KG1 (cell line): Measurements from ENCODE around the gene CCDC85C.

Source experiments
- DNase-seq: peaks from one replicate; lab custom pipeline; 2025; lab: John Stamatoyannopoulos, UW

Gene CCDC85C

DNA sequence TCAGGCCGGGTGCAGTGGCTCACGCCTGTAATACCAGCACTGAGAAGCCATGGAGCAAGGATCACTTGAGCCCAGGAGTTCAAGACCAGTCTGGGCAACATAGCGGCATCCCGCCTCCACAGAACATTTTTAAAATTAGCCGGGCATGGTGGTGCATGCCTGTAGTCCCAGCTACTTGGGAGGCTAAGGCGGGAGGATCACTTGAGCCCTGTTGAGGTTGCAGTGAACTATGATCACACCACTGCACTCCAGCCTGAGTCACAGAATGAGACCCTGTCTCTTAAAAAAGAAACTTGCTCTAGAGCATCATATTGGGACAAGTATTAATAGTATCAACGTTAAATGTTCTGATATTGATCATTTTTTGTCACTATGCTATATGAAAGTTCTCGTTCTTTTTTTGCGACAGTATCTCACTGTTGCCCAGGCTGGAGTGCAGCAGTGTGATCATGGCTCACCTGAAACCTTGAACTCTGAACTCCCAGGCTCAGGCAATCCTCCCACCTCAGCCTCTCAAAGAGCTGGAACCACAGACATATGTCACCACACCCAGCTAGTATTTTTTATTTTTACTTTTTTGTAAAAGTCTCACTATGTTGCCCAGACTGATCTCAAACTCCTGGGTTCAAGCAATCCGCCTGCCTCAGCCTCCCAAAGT, 47.7 kb downstream of the CCDC85C start:
- DNase-seq, result no peak

DNA sequence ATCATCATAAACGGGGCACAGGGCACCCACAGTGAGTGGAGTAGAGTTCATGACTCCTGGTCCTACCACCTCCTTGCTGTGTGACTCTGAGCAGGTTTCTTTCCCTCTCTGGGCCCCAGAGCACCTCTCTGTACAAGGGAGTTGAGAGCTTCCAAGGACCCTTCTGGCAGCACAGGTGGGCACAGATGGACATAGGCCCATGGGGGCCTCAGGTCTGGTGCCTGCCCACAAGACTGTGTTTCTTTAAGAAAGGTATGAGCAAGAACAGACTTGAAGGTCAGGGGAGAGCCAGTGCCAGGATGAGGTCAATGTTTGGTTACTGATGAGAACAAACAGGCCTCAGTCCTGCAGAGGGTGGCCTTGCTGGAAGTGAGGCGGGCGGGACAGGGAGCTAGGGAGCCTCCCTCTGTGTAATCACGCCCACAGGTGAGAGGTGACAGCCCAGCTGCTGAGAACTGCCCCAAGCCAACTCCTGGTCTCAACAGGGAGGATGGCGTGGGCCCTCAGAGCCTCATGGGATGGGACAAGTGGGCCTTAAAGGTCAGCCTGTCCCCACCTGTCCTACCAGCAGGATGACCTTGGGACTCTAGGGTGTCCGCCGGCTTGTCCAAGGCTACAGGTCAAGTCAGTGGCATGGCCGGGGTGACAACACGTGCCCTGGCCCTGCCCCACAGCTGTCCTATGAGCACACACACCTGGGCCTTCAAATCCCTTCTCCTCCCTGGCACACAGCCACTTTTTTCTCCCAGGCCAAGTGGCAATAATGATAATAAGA, 49.1 kb downstream of the CCDC85C start:
- DNase-seq, result no peak

DNA sequence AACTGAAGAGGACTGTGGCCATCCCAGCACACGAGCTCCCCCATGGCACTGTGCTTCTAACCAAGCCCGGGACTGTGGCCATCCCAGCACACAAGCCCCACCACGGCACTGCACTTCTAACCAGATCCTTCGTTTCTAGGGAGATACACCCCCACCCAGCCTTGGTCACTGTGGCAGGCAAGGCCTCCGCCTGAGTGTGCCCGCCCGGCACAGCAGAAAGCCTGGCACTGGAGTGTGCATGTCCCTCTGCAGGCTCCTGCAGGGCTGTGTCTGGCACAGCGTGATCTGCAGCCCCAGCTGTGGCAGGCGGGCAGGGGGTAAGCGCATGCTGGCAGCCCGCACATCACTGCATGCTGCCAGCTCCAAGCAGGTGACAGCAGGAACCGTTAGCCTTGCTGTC, 49.8 kb downstream of the CCDC85C start:
- no peak for DNase-seq

DNA sequence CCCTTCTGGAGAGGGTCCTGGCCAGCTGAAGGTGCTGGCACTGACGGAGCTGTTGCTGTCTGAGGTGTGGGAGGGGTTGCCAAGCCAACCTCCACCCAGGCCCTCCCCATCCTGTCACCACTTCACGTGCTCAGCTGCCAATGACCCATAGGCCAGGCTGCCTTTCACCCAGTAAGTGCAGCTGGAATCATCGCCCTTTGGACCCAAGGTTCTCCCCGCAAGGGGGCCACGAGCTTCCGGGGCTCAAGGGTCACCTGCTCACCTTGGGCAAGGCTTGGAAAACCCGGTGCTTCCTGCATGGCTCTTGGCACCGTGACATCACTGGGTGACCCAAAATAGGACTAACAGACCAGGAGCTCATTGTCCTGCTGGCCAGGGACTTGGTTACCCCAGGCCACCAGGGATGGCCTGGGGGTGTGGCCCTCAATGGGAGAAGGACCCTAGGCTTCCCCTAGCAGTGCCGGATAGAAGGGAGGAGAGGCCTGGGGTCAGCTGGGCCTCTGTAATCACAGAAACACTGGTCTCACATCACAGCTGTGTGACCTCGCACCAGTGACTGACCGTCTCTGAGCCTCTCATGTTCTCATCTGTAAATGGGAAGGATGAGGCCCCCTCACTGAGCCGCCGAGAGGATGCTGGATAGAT, 51.3 kb downstream of the CCDC85C start:
- DNase-seq, result no peak

DNA sequence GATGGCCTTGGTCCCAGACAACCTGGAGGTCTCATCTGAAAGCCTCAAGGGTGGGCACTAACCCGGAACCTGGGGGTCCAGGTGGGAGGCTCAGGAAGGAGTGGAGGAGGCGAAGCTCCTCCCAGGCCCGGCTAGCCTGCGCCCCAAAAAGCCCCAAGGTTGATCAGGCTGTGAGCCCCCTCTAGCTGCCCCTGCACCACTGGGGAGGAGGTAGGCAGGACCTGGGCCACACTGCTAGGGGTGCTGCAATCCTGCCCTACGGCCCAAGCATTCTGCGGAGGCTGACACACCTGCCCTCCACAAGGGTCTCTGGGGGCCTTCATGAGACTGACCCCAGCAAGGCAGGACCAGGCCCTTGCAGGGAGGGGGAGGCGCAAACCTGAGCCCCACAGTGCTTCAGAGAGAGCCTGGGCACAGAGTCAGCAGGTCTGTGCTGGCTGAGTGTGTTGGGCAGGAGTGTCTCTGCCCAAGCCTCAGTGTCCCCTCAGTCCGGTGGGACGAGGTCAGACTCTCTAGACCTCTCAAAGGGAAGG, 51.9 kb downstream of the CCDC85C start:
- DNase-seq, result no peak

DNA sequence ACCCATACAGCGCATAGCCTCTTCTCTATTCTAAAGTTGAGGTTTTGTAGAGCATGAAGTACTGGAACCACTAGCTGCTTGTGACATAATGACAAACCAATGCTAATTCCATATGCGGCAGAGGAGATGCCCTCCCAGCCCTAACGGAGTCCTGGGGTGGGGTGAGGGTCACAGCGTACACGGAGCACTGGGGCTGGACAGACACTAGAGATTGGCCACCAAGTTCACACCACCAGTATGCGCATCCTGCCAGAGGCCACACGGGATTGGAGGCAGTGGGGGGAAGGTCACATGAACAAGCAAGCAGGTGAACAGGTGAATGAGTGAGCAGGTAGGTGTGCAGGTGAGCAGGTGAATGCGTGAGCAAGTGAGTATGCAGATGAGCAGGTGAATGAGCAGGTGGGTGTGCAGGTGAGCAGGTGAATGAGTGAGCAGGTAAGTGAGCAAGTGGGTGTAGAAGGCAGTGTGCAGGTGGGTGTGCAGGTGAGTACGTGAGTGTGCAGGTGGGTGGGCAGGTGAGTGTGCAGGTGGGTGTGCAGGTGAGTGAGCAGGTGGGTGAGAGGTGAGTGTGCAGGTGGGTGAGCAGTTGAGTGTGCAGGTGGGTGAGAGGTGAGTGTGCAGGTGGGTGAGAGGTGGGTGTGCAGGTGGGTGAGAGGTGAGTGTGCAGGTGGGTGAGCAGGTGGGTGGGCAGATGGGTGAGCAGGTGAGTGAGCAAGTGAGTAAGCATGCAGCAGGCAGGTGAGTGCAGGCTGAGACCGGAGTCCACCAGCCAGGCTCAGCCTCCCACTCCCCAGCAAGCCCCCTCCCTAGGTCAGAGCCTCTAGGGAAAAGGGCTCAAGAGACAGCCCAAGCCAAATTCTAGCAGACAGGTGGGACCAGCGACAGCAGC, 52.7 kb downstream of the CCDC85C start:
- no peak for DNase-seq

DNA sequence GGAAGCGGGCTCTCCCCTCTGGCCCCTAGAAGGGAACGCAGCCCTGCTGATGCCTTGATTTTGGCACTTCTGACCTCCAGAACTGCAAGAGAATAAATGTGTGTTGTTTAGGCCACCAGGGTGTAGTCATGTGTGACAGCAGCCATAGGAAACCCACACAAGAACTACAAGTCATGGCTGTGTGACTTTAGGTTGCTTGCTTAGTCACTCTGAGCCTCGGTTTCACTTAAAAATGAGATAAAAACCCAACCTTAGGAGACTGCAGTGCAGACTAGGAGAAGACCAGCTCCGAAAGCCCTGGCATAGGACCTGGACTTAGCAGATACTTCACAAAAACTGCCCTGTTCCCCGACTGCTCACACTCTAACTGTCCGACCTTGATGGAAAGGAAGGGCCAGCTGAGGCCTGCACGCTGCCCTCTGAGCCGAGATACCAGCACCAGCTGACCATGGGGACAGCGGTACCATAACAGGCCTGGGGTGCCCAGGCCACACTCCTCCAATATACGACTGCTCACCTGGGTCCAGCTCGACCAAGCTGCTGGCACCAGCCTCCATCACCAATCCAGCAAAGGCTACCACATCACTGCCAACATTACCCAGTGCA, 53.5 kb downstream of the CCDC85C start:
- no peak for DNase-seq

DNA sequence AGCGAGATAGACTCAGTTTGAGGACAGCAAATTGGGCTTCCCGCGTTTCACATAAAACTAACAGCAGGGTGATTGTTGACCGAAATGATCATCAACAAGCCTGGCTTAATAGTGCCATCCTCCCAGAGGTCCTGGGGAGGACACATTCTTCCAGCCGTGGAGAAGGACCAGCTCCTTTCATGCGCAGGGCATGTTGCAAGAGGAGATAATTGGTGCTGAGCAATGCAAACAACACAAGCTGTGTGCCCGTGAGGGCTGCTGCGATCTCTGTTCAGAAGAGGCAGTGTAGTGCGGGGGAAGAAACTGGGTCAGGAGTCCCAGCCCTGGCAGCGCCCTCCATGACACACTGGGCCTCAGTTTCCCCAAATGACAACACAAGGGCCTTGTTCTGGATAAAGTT, 54.3 kb downstream of the CCDC85C start:
- no peak for DNase-seq

DNA sequence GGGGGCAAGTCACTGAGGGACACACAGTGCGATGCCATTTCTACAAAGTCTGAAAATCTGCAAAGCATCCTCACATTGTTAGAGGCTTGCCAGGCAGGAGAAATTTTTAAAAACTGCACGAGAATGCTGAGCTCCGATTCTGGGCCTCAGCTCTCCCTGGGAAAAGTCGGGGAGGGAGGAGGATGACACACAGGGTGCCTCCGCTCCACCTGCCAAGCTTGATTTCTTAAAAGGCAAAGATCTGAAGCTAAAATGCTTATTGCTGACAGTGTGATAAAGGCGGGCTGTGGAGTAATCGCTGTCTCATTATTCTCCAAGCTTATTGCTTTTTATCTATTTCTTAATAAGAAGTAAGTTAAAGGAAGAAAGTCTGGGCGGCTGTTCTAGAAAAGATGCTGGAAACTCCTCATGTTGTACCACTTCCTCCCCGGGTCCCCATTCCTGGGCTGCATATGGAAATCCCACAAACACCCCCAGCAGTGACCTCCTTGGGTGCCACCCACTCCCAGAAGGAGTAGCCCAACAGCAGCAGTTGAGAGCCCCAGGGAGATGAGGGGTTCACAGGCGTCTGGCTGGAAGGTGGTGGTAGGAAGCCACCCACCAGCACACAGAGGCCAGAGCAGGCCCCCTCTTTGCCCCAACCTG, 55.0 kb downstream of the CCDC85C start:
- DNase-seq, result no peak

DNA sequence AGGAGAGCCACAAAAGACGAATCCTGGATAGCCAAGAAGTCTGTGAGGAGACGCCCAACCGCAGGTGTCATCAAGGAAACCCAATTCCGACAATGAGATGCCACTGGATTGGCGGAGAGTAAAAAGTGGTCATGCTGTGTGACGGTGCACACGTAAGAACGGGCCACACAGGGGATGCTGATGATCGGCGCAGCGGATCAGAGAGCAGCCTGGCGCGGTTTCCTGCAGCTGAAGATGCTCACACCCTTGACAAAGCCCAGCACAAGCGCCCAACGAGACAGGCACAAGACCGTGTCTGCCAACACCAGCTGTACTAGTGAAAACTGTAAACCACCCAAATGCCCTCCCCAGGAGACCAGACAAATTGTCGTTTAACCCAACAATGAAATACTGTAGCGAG, 55.8 kb downstream of the CCDC85C start:
- DNase-seq, result no peak

DNA sequence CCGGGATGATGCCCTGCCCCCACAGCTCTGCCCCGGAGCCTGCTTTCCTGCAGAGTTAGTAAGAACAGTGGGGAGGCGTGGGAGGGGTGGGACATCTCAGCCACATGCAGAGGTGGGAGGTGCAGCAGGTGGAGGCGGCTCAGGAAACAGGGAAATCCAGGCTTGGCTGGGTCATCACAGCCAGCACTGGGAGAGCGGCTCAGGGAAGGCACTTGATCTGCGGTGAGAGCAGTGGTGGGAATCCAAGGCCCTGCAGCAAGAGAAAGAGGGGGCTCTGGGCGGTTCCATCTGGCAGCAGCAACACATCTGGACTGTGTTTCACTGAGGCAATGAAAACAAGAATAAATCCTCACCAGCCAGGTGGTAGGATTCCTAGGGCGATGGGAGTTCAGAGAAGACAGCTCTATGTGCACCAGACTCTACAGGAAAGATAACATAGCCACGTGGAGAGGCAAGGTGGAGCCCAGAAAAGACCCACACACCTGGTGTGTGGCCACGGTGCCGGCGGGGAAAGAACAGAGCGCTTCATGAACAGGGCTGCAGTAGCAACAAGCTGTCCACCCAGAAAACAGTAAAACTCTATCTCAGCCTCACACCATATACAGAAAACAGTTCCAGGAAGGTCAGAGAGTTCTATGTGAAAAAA, 57.6 kb downstream of the CCDC85C start:
- DNase-seq, result no peak

DNA sequence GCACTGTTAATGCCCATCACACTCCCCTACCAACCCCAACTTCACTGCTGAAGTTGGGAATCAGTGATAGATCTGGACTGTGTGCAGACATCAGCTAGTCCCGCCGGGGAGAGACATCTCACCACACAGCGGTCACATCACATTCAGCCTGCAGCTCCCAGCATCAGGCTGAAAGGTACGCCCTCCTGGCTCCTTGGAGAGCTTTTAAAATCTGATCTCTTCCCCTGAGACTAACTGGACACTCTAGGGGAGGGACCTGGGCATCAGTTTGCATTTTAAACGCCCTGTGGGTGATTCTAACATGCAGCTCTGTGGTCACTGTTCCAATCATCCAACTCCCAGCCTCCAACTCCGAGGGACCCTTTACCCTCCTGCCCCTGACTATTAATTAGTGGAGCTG, 58.4 kb downstream of the CCDC85C start:
- DNase-seq, result no peak

DNA sequence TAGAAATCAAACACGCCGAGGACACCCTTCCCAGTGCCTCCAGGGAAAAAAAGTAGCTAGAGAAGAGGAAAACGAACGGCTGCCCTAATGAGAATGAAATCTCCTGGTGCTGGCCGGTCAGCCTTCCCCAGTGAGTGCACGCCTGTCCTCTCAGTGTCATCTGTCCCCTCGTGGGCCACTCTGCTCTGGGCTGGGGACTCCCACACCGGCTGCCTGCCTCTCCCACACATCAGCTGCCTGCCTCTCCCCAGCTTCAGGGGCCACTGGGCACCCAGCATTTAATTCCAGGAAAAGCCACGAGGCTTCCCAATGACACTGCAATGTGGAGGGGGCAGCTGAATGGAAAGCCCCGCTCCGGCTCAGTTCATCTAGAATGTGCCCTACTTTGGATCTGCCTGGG, 59.0 kb downstream of the CCDC85C start:
- no peak for DNase-seq

DNA sequence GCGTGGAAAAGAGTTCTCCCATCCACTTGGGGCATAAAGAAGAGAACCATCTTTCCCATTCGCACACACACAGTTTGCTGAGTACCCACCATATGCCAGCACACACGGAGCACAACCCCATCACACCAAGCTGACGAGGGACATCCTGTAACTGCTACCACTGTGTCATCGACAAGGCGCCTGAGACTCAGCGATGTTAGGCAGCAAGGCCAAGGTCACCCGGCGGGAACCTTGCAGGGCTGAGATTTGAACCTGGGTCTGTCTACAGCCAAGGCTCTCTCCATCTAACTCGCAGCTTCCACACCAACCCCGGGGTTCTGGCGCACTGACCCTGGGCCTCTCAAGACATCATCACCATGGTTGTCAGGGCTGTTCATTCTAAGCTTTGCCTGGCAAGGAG, 60.0 kb downstream of the CCDC85C start:
- no peak for DNase-seq

DNA sequence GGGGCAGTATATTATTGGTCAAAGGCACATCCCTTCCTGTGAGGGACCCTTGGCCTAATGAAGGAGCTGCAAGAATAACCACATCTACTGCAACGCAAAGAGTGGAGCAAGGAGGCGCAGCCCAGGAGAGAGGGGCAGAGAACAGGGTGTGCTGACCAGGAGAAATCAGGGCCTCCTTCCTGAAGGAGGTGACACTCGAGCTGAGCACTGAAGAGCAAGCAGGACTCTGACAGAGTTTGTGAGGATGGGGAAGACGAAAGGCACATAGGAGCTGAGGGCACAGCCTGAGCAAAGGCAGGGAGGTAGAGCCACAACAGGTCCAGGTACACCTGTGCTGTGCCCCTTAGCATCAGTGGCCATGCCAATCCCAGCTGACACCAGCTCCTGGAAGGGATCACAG, 60.6 kb downstream of the CCDC85C start:
- no peak for DNase-seq

DNA sequence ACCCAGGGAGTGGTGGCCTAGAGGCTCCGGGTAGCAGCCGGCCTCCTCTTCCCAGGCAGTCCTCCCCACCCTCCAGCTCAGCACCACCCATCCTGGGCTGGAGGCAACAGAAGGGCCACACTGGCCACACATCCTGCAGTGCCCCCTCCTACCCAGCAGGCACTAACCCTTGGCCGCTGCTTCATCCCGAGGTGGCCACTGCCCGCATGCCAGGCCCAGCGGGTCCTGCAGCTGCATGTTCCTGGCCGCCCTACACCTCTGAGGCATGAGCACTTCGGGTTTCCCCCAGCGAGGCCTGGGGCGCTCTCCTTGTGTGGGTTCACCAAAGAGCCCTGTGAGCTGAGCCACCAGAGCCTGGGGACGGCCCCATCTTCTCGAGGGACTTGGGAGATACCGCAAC, 61.4 kb downstream of the CCDC85C start:
- DNase-seq, result no peak

DNA sequence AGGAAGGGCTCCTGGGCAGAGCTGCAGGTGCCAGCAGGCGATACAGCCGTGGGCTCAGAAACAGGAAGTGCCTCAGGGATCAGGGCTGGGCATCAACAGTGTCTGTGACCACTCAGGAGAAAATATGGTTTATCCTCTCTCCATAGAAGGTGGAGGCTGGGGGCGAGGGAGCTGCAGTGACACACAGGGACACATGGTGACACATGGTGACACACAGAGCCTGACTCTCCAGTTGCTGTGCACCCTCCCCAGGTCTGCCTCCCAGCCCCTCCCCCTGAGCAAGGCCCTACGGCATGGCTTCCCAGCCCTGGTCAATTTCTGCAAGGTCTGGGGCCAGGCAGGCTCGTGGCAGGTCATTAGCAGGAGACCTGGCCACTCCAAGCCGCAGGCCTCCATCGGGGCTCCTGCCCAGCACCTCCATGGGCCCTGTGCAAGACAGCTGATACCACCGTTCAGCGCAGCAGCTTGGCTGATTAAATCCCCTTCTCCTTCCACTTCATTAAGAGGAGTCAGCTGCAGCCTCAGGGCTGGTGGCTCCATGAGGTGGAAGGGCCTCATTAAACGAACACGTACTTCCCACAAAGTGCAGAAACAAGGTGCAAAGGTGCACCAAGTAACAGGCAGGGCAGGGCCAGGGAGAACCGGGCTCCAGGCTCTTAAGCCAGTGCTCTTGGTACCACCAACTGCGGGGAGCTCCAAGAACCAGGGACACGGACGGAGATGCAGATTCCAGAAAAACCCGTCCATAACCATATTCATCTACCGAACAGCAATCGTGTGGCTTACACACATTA, 62.1 kb downstream of the CCDC85C start:
- DNase-seq, result no peak

DNA sequence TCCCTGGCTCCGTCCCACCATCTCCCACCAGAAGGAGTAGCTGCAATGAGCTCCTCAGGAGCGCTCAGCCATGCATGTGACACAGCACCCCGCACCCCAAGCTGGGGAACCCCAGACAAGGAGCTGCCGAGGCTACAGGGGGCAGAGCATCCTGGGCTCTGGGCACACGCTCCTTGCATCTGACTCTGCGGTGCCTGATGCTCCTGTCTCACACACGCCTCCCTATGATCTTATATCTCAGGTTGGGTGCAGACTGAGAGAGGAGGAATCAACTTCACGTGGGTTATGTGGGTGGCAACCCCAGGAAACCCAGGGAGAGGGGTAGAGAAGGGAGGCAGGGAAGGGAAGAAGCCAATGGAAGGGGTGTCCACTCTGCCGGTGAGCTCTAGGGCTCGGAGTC, 62.8 kb downstream of the CCDC85C start:
- no peak for DNase-seq

DNA sequence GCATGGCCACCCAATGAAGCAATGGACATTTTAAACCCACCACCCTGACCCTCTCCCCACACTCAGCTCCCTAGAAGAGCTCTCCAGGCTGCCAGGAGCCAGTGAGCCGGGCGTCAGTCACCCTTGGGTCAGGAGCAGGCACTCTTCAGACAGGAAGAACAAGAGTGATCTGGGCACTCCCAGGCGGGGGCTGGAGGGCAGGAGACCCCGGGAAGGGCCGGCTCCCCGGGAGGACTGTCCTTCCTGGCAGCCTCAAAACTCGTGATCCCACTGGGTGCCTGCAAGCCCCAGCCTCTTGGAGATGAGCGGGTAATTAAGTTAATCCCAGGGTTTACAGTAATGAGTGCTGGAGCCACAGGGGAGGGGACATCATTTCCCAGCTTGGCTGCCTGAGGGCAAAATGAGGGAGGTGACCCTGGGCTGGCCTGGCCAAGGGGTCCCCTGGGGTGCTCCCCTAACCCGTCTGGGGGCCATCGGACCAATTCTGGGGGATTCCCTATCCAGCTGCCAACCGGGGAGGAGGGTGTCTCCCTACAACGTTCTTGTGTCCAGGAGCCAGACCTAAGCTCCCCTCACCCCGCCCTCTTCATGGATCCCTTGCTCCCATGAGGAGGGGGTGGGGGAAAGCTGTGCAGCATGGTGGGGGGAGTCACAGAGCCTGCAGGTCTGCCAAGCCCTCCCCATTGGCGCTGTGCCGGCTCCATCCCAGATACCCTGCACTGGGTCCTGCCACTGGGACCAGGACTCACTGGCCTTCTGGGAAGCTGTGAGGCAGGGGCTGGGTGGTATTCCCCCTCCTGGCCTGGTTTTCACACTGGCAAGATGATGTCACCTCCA, 63.6 kb downstream of the CCDC85C start:
- DNase-seq, result no peak
